ENCODE measurements around the gene PRKCH. TPM values are rescaled to one million over a fixed set of nuclear protein-coding genes. Genes with fewer than 3 reads are reported as not detected.

Gene PRKCH
- total and polyA plus RNA-seq, 10 of the 15 experiments (the other 5 are each of a cell fraction or from before 2014, with no cell fraction given) = 10.7 to 140 (median 33.2) TPM

DNA sequence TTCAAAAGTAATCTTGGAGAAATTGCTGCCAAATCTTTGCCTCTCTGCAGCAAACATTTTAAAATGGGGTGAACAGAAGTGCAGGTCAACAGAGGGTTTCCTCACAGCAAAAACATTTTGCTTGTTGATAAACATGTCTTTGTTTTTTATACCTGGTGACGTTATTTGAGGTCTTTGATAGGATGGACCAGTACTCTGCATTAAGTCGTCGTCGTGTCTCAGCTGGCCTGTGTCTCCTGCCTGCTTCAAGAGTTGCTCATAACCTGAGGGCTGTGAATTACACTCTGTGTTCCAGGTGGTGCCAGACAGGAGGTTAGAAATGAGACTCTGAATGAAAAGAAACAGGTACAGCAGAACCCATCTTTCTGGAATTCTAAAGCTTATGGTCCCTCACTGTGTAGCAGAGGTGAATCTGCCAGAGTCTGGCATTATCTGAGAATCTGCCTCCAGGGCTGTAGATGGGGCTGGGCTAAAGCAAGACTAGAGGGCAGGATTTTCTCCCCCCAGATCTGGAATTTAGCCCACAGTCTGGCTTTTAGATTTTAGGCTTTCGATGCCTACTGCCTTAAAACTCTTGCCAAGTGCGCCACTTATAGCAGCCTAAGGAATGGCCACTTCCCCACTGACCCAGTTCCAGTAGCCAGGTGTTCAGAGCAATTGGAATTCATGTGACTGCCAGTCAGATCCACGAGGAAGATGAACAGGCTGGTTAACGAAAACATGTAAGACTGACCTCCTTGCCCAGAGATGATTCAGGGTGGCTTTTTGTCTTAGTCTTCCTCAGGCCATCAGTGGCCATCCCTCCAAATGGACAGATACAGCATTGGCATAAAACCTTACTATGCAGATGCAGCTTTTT lies 161.2 kb downstream of the PRKCH start:
- intact Hi-C loops (cut with micrococcal nuclease; ENCODE audit: unreplicated experiment) = no loop called here

More for the DNA sequence above, 161.2 kb downstream of the PRKCH start:
- Histone ChIP-seq H3K36me3 (ENCODE audit: control insufficient read depth in 2 of 2, insufficient read depth in 2 of 2, low read length in 1 of 2) (peaks cover 18 to 22% of the 10 kb centered on the region in 2 experiments), H3K9me3 (replicated peaks; ENCODE audit: control insufficient read depth, insufficient read depth, low read length) (no peaks in the 10 kb centered on the region), H3K79me2 (ENCODE audit: control insufficient read depth, insufficient read depth, low read length) (peaks cover 9% of the 10 kb centered on the region), H3K27ac (ENCODE audit: control insufficient read depth, insufficient read depth) (no peak overlapping the region), H2AFZ (ENCODE audit: control insufficient read depth, low read depth, low read length) (no peak overlapping the region), H3K9ac (ENCODE audit: control insufficient read depth, insufficient read depth, low read length) (no peak overlapping the region), H3K4me2 (ENCODE audit: control insufficient read depth, insufficient read depth) (no peak overlapping the region), H3K4me1 (ENCODE audit: control insufficient read depth, insufficient read depth, low read length) (peaks cover 26% of the 10 kb centered on the region), H3K4me3 (no peak overlapping the region), H3K27me3 (replicated peaks in 1 of 2; ENCODE audit: control insufficient read depth in 2 of 2, insufficient read depth in 2 of 2, low read length in 1 of 2) (no peaks in the 10 kb centered on the region), H4K20me1 (ENCODE audit: control insufficient read depth, insufficient read depth) (no peaks in the 10 kb centered on the region)
- no peak for TF ChIP-seq RAD21 (IDR thresholded peaks at IDR 0.05; ENCODE audit: insufficient read depth, low read depth, low read length)
- TF ChIP-seq SUZ12 (IDR thresholded peaks at IDR 0.05; ENCODE audit: unreplicated experiment) = no peak
- TF ChIP-seq, protein P1, sequence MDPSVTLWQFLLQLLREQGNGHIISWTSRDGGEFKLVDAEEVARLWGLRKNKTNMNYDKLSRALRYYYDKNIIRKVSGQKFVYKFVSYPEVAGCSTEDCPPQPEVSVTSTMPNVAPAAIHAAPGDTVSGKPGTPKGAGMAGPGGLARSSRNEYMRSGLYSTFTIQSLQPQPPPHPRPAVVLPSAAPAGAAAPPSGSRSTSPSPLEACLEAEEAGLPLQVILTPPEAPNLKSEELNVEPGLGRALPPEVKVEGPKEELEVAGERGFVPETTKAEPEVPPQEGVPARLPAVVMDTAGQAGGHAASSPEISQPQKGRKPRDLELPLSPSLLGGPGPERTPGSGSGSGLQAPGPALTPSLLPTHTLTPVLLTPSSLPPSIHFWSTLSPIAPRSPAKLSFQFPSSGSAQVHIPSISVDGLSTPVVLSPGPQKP (IDR thresholded peaks at IDR 0.05; ENCODE audit: low read depth, low read length) = no peak
- TF ChIP-seq RB1 (IDR thresholded peaks at IDR 0.05; ENCODE audit: borderline replicate concordance) = no peak
- TF ChIP-seq SUPT20H (IDR thresholded peaks at IDR 0.05; ENCODE audit: borderline replicate concordance, control insufficient read depth, low read depth, low read length) = no peak
- TF ChIP-seq MAX (IDR thresholded peaks at IDR 0.05; ENCODE audit: low read depth, low read length) = no peak
- no peak for TF ChIP-seq SMAD5 (IDR thresholded peaks at IDR 0.05; ENCODE audit: low read depth)
- no peak for TF ChIP-seq SPI1 (IDR thresholded peaks at IDR 0.05; ENCODE audit: borderline replicate concordance, insufficient read depth, low read depth, low read length)
- no peak for TF ChIP-seq E2F8 (IDR thresholded peaks at IDR 0.05; ENCODE audit: low read depth, partially characterized antibody)
- no peak for TF ChIP-seq TARDBP (IDR thresholded peaks at IDR 0.05; ENCODE audit: borderline replicate concordance)
- no peak for TF ChIP-seq YBX1 (IDR thresholded peaks at IDR 0.05)
- TF ChIP-seq, protein P2, sequence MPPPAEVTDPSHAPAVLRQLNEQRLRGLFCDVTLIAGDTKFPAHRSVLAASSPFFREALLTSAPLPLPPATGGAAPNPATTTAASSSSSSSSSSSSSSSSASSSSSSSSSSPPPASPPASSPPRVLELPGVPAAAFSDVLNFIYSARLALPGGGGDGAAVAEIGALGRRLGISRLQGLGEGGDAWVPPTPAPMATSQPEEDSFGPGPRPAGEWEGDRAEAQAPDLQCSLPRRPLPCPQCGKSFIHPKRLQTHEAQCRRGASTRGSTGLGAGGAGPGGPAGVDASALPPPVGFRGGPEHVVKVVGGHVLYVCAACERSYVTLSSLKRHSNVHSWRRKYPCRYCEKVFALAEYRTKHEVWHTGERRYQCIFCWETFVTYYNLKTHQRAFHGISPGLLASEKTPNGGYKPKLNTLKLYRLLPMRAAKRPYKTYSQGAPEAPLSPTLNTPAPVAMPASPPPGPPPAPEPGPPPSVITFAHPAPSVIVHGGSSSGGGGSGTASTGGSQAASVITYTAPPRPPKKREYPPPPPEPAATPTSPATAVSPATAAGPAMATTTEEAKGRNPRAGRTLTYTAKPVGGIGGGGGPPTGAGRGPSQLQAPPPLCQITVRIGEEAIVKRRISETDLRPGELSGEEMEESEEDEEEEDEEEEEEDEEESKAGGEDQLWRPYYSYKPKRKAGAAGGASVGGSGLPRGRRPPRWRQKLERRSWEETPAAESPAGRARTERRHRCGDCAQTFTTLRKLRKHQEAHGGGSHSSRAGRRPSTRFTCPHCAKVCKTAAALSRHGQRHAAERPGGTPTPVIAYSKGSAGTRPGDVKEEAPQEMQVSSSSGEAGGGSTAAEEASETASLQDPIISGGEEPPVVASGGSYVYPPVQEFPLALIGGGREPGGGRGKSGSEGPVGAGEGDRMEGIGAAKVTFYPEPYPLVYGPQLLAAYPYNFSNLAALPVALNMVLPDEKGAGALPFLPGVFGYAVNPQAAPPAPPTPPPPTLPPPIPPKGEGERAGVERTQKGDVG (CRISPR knock-in tag; IDR thresholded peaks at IDR 0.05) = no peak
- no peak for TF ChIP-seq FOS (IDR thresholded peaks at IDR 0.05; ENCODE audit: borderline replicate concordance, extremely low read depth, insufficient read length)
- FAIRE-seq (no peak), ATAC-seq (no peak), DNase-seq (ENCODE audit: low read depth, low spot score) (no peak)
- no TSS peak for BruUV-seq (replicated peaks)
- CTCF ChIA-PET = interaction anchor here (0.7 to 2.5 kb wide), 2 partner anchors 20 to 354 kb away, joined by 3 to 17 read pairs; no protein-coding TSS in a partner anchor
- RAD21 ChIA-PET (ENCODE audit: unreplicated experiment) = interaction anchor here (0.7 to 0.8 kb wide), 2 partner anchors 186 to 233 kb away, joined by 3 read pairs; no protein-coding TSS in a partner anchor
- SMC1A ChIA-PET (ENCODE audit: uncharacterized antibody, unreplicated experiment) = interaction anchor here (0.6 to 4.8 kb wide), 8 partner anchors 12 to 355 kb away, joined by 3 to 30 read pairs (median 3); no protein-coding TSS in a partner anchor
- POLR2A ChIA-PET = no interaction called here
- WGBS (ENCODE audit: insufficient coverage, insufficient replicate concordance, low lambda C conversion rate, missing lambda C conversion rate) = 99% methylated on average over 8 of the region's 8 CpGs
- in situ Hi-C loops (cut with MboI) = no loop called here

Measured in GM12878 (cell line).